Esophagus squamous epithelium (tissue), 4 donors: ENCODE data around the gene FOLH1.
"Not testable (repeated sequence)": the region's sequence is repeated elsewhere in the genome, so short reads cannot be mapped to it uniquely, and the experiment has no call there.

Source experiments
- POLR2A ChIP-seq, 4 donors: fragments of 450-650 bp; IDR thresholded peaks; one replicate each; pipeline ENCODE4 v1.6.1; 2017; ENCODE audit warnings: antibody characterized with exemption in 4 of 4, mild to moderate bottlenecking in 4 of 4, moderate library complexity in 3 of 4
- TF ChIP-seq, protein P1 (sequence below), 6 experiments: fragments of 450-650 bp in 4 of 6; fragments of 200-600 bp in 2 of 6; sonication (generic) in 2 of 6; IDR thresholded peaks; one replicate each; pipeline ENCODE4 v1.5.1; 2016 to 2019; ENCODE audit warnings: antibody characterized with exemption in 6 of 6, mild to moderate bottlenecking in 4 of 6, moderate library complexity in 4 of 6

DNA sequence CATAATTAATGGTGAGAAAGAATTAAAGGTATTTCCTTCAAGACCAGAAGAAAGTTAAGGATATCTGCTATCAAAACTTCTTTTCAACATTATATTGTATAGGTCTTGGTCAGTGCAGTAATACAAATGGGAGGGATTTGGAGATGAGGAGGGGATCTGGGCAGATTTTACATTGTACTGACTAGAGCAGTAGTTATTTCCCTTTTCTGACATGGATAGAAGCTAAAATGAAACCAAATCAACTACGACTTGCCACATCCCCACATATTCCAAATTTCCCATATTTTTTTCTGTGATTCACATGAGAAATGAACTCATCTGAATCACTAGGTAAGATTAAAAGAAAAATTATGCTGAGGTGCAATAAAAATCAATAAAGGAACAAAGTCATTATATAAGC, 11.6 kb downstream of the FOLH1 start:
- TF ChIP-seq, protein P1, sequence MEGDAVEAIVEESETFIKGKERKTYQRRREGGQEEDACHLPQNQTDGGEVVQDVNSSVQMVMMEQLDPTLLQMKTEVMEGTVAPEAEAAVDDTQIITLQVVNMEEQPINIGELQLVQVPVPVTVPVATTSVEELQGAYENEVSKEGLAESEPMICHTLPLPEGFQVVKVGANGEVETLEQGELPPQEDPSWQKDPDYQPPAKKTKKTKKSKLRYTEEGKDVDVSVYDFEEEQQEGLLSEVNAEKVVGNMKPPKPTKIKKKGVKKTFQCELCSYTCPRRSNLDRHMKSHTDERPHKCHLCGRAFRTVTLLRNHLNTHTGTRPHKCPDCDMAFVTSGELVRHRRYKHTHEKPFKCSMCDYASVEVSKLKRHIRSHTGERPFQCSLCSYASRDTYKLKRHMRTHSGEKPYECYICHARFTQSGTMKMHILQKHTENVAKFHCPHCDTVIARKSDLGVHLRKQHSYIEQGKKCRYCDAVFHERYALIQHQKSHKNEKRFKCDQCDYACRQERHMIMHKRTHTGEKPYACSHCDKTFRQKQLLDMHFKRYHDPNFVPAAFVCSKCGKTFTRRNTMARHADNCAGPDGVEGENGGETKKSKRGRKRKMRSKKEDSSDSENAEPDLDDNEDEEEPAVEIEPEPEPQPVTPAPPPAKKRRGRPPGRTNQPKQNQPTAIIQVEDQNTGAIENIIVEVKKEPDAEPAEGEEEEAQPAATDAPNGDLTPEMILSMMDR (IDR thresholded peaks at IDR 0.05) = not testable (repeated sequence)
- TF ChIP-seq POLR2A (IDR thresholded peaks at IDR 0.05) = not testable (repeated sequence)
